Measurements from ENCODE around the gene FKBP1A. TPM values are rescaled to one million over a fixed set of nuclear protein-coding genes. Genes with fewer than 3 reads are reported as not detected.

Gene FKBP1A
- total and polyA plus RNA-seq, 9 of the 15 experiments (the other 6 are each of a cell fraction or from before 2014, with no cell fraction given), result 48.8 to 502 (median 89.6) TPM

GRCh38 chr20:1415667-1416468, 23.0 kb upstream of the FKBP1A start (continued):
- TF ChIP-seq DPF2 (IDR thresholded peaks at IDR 0.05) (peak; percentile 94), MCM5 (IDR thresholded peaks at IDR 0.05; ENCODE audit: low read depth) (no peak), PHF21A (IDR thresholded peaks at IDR 0.05; ENCODE audit: borderline replicate concordance, low read depth) (no peak), MTA1 (IDR thresholded peaks at IDR 0.05; ENCODE audit: borderline replicate concordance) (peak; percentile 60; the same call in 1 of the 2 replicates), MEIS2 (IDR thresholded peaks at IDR 0.05; ENCODE audit: partially characterized antibody) (peak; percentile 15), SMARCC2 (IDR thresholded peaks at IDR 0.05; ENCODE audit: low read depth) (peak; percentile 72; the same call in 1 of the 2 replicates), NR2C2 (CRISPR knock-in tag; IDR thresholded peaks at IDR 0.05) (no peak), NR2C2 (tag; IDR thresholded peaks at IDR 0.05) (peak; percentile 63), CC2D1A (IDR thresholded peaks at IDR 0.05) (peak; percentile 47; the same call in 1 of the 2 replicates), MED1 (CRISPR knock-in tag; IDR thresholded peaks at IDR 0.05; ENCODE audit: borderline replicate concordance) (no peak), ETS1 (conservative IDR thresholded peaks at IDR 0.05; ENCODE audit: control insufficient read depth, low read depth, low read length) (0 out of 2 replicates have a peak, but pooled peaks have one; percentile 42), L3MBTL2 (IDR thresholded peaks at IDR 0.05) (peak; percentile 17; the same call in 1 of the 2 replicates)

Measured in K562 (cell line).